GM10847 (cell line): ENCODE results near the gene COX6B2.

Experiments
- POLR2A ChIP-seq: IDR thresholded peaks from 2 replicates; pipeline ENCODE4 v1.6.1; 2011; ENCODE audit not compliant: insufficient read length; ENCODE audit errors: extremely low read depth

Gene COX6B2

GRCh38 chr19:55370305-55370988, 15.9 kb upstream of the COX6B2 start, which contains the start of gene IL11:
TSS of gene IL11 (minus strand) at chr19:55370463. CDS start at chr19:55370310, 153 bp downstream.
- no peak for TF ChIP-seq POLR2A

DNA sequence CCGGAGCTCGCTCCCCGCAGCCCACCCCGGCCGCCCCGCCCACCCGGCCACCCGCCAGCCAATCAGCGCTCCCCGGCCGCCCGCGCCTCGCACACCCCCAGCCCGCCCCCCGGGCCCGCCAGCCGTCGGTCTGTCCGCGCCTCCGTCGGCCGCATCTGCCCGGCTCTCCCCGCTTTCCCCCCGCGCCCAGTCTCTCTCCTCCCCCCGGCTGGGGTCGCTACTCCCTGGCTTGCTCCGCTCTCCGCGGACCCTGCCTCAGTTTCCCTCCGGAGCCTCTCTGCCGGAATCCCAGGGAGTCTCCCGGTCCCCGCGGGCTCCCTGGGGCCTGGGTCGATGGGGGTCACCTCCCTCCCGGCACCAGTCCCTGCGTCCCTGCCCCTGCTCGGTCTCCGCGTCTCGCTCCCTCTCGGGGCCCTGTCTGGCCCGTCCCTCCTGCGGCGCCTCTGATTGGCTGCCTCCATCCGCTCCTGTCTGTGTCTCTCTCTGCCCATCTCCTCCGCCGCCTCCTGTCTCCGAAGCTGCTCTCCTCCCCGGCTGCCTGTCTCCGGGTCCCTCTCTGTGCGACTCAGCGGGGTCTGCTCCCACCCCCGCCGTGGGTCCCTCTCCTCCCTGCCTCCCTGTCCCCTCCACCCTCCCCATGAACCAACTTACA, 15.3 kb upstream of the COX6B2 start:
- no peak for TF ChIP-seq POLR2A

- no peak for TF ChIP-seq POLR2A
Measured at GRCh38 chr19:55368701-55369563, 14.4 kb upstream of the COX6B2 start.

- TF ChIP-seq POLR2A = no peak
Measured at GRCh38 chr19:55368106-55368505, 13.6 kb upstream of the COX6B2 start.

DNA sequence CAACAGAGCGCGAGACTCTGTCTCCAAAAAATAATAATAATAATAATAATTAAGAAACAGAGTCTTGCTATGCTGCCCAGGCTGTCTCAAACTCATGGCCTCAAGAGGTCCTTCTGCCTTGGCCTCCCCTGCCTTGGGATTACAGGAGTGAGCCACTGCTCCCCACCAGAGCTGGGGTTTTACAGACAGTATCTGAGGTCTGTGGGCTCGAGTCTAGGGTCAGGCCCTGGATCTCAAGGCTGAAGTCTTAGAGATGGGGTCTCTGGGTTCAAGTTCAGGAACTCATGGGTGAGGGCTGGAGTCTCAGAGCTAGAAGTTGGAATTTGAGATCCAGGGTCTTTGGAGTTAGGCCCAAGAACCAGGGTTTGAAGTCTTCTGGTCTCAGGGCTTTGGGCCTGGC, 12.3 kb upstream of the COX6B2 start:
- TF ChIP-seq POLR2A = no peak

DNA sequence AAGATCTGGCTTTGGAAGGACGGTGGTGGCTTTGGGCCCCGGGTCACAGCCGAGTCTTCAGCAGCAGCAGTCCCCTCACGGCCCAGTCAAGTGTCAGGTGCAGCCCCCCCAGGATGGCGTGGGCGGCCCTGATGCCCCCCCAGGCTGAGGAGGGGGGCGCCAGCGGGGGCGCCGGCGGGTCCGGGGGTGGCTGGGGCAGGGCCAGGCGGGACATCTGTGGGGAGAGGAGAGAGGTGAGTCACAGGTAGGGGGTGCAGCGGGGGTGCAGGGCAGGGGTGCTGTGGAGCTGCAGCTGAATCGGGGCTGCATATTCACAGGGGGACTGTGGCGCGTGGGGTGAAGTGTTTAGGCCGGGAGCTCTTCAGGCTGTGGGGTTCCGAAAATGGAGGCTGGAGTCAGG, 11.4 kb upstream of the COX6B2 start:
- no peak for TF ChIP-seq POLR2A

DNA sequence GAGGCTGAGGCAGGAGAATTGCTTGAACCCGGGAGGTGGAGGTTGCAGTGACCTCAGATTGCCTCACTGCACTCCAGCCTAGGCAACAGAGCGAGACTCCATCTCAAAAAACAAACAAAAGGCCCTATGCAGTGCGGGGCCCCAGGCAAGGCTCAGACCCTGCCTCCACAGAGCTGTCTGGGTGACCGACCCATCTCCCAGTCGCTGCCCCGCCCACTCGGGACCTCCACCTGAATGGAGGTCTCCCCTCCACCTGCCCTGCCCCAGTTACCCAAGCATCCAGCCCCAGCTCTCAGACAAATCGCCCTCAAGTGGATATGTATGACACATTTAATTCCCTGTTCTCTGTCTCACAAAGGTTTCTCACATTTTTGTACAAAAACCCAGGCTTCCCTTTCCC, 10.7 kb upstream of the COX6B2 start:
- TF ChIP-seq POLR2A = no peak

DNA sequence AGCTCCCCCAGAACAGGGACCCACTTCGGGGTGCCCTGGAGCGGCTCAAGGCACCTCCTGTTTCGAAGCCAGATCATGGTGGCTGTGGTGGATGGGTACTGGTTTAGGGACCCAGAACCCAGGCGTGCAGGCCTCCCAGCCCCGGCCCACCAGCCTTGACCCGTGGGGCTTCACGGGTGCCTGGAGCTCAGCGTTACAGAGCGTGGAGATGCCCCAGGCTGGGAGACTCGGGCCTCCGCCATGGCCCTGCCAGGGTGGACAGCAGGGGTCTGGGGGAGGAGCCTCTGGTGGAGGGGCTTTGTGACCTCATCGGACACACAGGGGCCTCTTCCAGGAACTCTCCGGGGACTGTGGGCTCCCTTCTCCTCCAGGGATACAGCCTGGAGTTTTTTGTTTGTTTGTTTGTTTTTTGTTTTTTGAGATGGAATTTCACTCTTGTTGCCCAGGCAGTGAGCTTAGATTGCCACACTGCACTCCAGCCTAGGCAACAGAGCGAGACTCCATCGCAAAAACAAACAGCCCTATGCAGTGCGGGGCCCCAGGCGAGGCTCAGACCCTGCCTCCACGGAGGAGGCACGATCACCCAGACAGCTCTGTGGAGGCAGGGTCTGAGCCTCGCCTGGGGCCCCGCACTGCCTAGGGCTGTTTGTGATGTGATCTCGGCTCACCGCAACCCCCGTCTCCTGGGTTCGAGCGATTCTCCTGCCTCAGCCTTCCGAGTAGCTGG, 8.6 kb upstream of the COX6B2 start, which contains the start of gene GARIN5B:
Gene GARIN5B (minus strand): TSS at position 271 of the 727 bp plus-strand sequence. CDS start 194 bp downstream, at position 77.
- TF ChIP-seq POLR2A = no peak

GRCh38 chr19:55362174-55362989, 7.9 kb upstream of the COX6B2 start:
- TF ChIP-seq POLR2A = no peak

DNA sequence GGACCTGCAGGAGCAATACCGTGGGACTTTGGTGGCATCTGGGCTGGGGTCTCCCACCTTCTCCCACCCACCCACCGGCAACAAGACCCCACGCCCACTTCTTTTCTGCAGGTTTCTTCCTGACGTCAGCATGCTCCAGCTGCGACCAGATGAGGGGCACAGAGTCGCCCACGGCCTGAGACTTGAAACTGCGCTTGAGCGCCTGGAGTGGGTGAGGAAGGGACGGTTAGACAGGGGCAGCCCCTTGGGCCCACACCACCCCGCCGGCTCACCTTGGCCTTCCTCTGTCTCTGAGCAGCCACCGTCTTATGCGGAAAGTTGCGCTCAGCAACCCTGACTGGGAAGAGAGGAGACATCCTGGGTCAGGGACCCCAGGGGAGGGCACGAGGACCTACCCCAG, 6.4 kb upstream of the COX6B2 start:
- TF ChIP-seq POLR2A = no peak

DNA sequence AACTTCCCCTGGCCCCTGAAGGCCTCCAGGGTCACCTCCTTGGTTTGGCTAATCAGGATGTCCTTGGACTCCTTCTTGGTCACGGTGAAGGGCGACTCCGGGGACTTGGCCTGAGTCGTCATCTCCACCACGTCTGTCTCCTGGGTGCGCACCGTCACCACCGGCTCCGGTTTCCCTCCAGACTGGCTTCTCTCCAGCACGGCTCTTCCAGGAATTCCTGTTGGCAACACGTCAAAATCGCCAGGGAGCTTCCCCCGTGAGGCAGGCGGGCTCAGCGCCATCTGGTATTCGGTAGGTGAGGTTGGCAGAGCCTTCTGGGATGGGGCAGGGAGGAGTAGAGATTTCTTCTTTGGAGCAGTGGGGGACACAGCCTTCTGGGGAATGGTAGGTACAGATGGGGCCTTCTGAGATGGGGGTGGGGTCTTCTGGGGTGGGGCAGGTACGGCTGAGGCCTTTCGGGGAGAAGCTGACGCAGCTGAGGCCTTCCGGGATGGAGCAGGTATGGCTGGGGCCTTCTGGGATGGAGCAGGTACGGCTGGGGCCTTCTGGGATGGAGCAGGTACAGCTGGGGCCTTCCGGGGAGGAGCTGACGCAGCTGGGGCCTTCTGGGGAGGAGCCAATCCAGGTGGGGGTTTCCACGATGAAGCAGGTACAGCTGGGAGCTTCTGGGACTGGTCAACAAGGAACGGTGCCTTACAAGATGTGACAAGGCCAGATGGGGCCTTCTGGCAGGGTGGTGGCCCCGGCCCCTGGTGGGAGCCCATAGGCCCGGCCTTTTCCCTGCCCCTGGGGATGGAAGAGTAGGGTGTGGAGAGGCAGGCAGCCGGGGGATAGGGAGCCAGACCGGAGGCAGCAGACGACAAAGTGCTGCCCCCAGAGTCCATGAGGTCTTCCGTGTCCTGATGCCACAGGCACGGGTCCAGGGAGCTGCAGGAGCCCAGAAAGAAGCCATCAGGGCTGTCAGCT, 4.7 kb upstream of the COX6B2 start:
- no peak for TF ChIP-seq POLR2A

GRCh38 chr19:55358493-55358892, 4.0 kb upstream of the COX6B2 start:
- TF ChIP-seq POLR2A = no peak

DNA sequence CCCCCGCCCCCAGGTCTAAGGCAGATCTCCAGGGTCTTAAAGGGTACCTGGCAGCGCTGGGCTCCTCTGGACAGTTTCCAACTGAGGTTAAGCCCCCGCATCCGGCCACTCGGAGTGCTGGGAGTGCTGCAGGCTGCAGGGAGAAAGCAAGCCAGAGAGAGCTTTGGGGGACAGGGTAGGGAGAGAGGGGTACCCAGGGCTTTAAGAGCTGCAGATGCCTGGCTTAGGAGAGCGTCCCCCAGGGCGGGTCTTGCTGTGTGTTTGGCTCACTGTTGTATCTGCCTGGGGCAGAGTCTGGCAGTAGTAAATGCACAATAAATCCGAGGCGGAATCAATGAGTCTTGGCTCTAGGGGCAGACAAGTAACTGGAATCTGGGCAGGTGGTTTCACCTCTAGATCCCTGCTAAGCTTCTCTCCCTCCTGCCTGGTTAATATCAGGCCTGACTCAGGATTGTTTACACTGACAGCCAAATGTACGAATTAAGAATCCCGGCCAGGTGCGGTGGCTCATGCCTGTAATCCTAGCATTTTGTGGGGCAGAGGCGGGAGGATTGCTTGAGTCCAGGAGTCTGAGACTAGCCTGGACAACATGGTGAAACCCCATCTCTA, 798 bp upstream of the COX6B2 start:
- no peak for TF ChIP-seq POLR2A
